Uterus (tissue), 4 donors: ENCODE data around the gene PFN4. TPM values are rescaled to one million over a fixed set of nuclear protein-coding genes. Genes with fewer than 3 reads are reported as not detected.

Experiments
- DNase-seq, 2 donors: peaks; one replicate each; pipeline ENCODE4 v3.0.0-alpha.2; 2019 to 2020
- H3K27ac ChIP-seq, 2 donors: fragments of 200-600 bp; sonication (generic); 1 replicate in 1 of 2; 2 replicates in 1 of 2; pipeline ENCODE4 v1.5.1; 2016 to 2018
- H3K27me3 ChIP-seq, 2 donors: fragments of 200-600 bp; sonication (generic); one replicate each; pipeline ENCODE4 v1.5.1; 2018 to 2019; ENCODE audit warnings: control low read depth in 1 of 2
- H3K36me3 ChIP-seq, 2 donors: fragments of 200-600 bp; sonication (generic); one replicate each; pipeline ENCODE4 v1.5.1; 2019; ENCODE audit warnings: control low read depth in 1 of 2
- H3K4me1 ChIP-seq, 2 donors: fragments of 200-600 bp; sonication (generic); one replicate each; pipeline ENCODE4 v1.5.1; 2018 to 2019; ENCODE audit warnings: control low read depth in 1 of 2
- H3K4me3 ChIP-seq, 2 donors: fragments of 200-600 bp; sonication (generic); 1 replicate in 1 of 2; 2 replicates in 1 of 2; pipeline ENCODE4 v1.5.1; 2018 to 2019; ENCODE audit warnings: mild to moderate bottlenecking in 1 of 2
- H3K9me3 ChIP-seq, 2 donors: fragments of 200-600 bp; sonication (generic); one replicate each; pipeline ENCODE4 v1.5.1; 2019; ENCODE audit warnings: control low read depth in 1 of 2
- POLR2A ChIP-seq, 2 donors: fragments of 450-650 bp; IDR thresholded peaks; one replicate each; pipeline ENCODE4 v1.6.1; 2016; ENCODE audit warnings: antibody characterized with exemption in 2 of 2, mild to moderate bottlenecking in 1 of 2, moderate library complexity in 1 of 2
- intact Hi-C: fragments of 100-400 bp; cut with DNase I; formaldehyde crosslinking; loops from one replicate; pipeline ENCODE4 v1.15.1; 2023; ENCODE audit warnings: low total_unique reads
- total RNA-seq, 4 donors: library from RNA; depleted of rRNA in 3 of 4; stranded (reverse); fragments of >200 nt in 3 of 4; gene quantifications; one replicate each; pipeline versions ENCODE4 v1.1.0 to v1.2.4, GENCODE V29; 2014 to 2023
- TF ChIP-seq, protein P1 (sequence below), 4 experiments: fragments of 200-600 bp in 2 of 4; fragments of 450-650 bp in 2 of 4; sonication (generic) in 2 of 4; IDR thresholded peaks; one replicate each; pipeline ENCODE4 v1.5.1; 2016 to 2019; ENCODE audit warnings: antibody characterized with exemption in 4 of 4, mild to moderate bottlenecking in 2 of 4, moderate library complexity in 1 of 4
- donor health status: DM: yes; HTN: yes; CAD: no.

The PFN4 gene
- total RNA-seq, 4 donors from 2014 or later: 0.95 to 2.0 TPM; not detected in 2

DNA sequence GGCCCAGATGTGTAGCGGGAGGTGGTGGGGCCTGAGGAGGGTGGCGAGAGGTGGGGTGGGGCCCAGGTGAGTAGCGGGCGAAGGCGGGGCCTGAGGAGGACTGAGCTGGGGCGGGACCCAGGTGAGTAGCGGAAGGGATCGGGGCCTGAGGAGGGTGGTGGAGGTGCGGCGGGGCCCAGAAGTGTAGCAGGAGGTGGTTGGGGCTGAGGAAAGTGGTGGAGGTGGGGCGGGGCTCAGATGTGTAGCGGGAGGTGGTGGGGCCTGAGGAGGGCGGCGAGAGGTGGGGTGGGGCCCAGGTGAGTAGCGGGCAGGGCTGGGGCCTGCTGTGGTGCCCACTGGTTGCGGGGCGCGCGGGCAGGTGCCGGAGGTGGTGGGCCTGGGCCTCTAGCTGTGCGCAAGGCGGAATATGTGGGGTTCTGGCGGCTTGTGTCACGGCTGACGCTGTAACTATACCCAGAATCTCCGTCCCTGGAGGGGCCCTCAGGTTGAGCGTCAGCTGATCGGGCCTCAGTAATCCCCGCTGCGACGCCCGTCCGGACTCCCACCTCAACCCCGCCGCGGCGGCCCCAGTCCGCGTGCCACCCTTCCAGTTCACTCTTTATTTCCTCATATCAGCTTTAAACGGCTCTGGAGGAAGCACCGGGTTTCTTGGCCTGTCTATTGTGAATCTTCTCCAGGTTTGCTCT lies 46.1 kb downstream of the PFN4 start:
- Histone ChIP-seq H3K4me1 (no peaks in the 10 kb centered on the region), H3K36me3 (no peaks in the 10 kb centered on the region), H3K27me3 (no peaks in the 10 kb centered on the region), H3K27ac (peak overlapping the region; percentile 87 to 95), H3K4me3 (peak overlapping the region; percentile 64 to 79), H3K9me3 (no peaks in the 10 kb centered on the region)
- DNase-seq: no peak
- peak in 1 of 2 donors; percentile 29 for TF ChIP-seq POLR2A (IDR thresholded peaks at IDR 0.05)
- TF ChIP-seq, protein P1, sequence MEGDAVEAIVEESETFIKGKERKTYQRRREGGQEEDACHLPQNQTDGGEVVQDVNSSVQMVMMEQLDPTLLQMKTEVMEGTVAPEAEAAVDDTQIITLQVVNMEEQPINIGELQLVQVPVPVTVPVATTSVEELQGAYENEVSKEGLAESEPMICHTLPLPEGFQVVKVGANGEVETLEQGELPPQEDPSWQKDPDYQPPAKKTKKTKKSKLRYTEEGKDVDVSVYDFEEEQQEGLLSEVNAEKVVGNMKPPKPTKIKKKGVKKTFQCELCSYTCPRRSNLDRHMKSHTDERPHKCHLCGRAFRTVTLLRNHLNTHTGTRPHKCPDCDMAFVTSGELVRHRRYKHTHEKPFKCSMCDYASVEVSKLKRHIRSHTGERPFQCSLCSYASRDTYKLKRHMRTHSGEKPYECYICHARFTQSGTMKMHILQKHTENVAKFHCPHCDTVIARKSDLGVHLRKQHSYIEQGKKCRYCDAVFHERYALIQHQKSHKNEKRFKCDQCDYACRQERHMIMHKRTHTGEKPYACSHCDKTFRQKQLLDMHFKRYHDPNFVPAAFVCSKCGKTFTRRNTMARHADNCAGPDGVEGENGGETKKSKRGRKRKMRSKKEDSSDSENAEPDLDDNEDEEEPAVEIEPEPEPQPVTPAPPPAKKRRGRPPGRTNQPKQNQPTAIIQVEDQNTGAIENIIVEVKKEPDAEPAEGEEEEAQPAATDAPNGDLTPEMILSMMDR (IDR thresholded peaks at IDR 0.05): no peak
- intact Hi-C loops: loop anchor here (10.0 kb wide), 1 partner anchor 152 kb away; the partner anchor contains the start of gene ATAD2B

DNA sequence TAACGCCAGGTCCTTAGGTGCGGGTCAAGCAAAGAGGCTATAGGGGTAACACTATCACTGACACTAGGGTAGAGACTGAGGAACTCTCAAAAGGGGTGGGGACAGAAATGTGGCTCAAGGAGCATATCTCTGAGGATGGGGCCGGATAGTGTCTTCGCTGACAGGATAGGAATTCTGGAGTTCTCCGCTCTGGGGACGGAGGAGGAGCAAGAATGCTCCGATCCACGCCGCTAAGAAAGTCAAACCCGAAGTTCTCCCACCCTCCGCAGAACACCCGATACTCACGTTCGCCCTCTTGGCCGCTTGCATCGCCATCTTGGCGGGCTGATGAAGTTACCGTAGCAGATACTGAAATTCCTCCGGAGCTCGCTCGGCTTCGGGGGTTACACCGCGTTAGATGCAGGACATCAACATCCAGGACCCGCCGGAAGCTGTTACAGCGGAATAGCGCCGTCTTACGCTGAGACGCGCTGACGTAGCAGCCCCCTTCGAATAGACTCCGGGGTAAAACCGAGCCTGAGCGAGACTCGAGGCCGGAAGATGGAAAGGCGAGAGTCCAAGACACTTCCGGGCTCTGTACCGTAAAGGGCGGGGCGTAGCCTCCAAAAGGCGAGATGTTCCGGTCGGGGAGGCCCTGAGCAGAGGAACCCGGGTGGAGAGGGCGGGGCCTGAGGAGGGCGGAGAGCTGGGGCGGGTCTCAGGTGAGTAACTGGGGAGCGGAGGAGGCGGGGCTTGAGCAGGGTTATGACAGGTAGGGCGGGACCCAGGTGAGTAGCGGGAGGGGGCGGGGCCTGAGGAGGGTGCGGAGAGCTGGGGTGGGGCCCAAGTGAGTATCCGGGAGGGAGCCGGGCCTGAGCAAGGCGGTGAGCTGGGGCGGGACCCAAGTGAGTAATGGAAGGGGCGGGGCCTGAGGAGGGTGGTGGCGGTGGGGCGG lies 47.0 kb downstream of the PFN4 start, which contains the start of gene SF3B6:
SF3B6 (minus strand) TSS at position 412 of the 934 bp plus-strand sequence; CDS start at position 315, 97 bp downstream.
- peak within 1 kb of the TSS; percentile 87 to 95 for H3K27ac ChIP-seq
- intact Hi-C loops: loop anchor here (10.0 kb wide), 1 partner anchor 151 kb away; the partner anchor contains the start of gene ATAD2B
- no peaks in the 10 kb centered on the region for H3K36me3 ChIP-seq
- H3K4me1 ChIP-seq: no peaks in the 10 kb centered on the region
- no peaks in the 10 kb centered on the region for H3K9me3 ChIP-seq
- no peaks in the 10 kb centered on the region for H3K27me3 ChIP-seq
- peak within 1 kb of the TSS; percentile 64 to 79 for H3K4me3 ChIP-seq
- peak; percentile 97 to 98 for DNase-seq
- peak; percentile 51 to 70 for TF ChIP-seq POLR2A (IDR thresholded peaks at IDR 0.05)
- TF ChIP-seq, protein P1 (IDR thresholded peaks at IDR 0.05): peak in 2 of 4 experiments; percentile 21 to 28

DNA sequence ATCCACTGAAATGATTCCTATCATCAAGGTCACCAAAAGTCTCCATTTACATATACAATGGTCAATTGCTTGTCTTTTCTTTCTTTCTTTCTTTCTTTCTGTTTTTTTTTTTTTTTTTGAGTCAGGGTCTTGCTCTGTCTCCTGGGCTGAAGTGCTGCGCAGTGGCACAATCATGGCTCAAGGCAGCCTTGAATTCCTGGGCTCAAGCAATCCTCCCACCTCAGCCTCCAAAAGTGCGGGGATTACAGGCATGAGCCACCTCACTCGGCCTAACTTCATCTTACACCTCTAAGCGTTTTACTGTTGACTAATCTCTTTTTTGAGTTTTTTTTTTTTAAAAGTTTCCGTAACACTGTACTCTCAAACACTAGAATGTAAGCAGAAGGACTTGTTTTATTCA lies 47.9 kb downstream of the PFN4 start:
- Histone ChIP-seq H3K36me3 (no peaks in the 10 kb centered on the region), H3K4me1 (no peaks in the 10 kb centered on the region), H3K4me3 (peak overlapping the region; percentile 64 to 79), H3K9me3 (no peaks in the 10 kb centered on the region), H3K27me3 (no peaks in the 10 kb centered on the region), H3K27ac (peak overlapping the region; percentile 87 to 95)
- intact Hi-C loops: loop anchor here (10.0 kb wide), 1 partner anchor 150 kb away; the partner anchor contains the start of gene ATAD2B
- TF ChIP-seq, protein P1 (IDR thresholded peaks at IDR 0.05): no peak
- no peak for TF ChIP-seq POLR2A (IDR thresholded peaks at IDR 0.05)
- no peak for DNase-seq

DNA sequence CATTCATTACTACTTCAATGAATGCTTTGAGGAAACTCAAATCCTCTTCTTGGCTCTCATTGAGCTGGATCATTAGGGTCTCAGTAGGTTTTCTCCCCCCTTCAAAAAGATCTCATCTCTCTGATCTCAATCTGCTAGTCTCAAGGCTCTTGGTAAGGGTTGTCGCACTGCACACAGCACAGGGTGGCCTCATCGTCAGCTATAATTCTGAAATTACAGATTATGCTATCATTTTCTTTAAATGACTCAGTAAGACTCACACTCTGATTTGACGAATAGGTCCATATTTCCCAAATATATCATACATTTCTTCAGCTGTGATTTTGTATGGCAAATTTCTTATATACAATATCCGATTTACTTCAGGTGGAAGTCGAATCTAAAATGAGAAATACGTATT lies 49.3 kb downstream of the PFN4 start:
- no peaks in the 10 kb centered on the region for H3K4me1 ChIP-seq
- no peak for DNase-seq
- no peaks in the 10 kb centered on the region for H3K36me3 ChIP-seq
- H3K4me3 ChIP-seq: no peak overlapping the region
- H3K27ac ChIP-seq: no peak overlapping the region
- intact Hi-C loops: loop anchor here (10.0 kb wide), 1 partner anchor 149 kb away; the partner anchor contains the start of gene ATAD2B
- TF ChIP-seq, protein P1 (IDR thresholded peaks at IDR 0.05): no peak
- TF ChIP-seq POLR2A (IDR thresholded peaks at IDR 0.05): no peak
- no peaks in the 10 kb centered on the region for H3K9me3 ChIP-seq
- H3K27me3 ChIP-seq: no peaks in the 10 kb centered on the region
